Upper lobe of left lung (tissue), 4 donors: ENCODE results near the gene NR2C2AP.

Experiments used
- CTCF ChIP-seq, 6 experiments: fragments of 450-650 bp in 4 of 6; fragments of 200-600 bp in 2 of 6; sonication (generic) in 2 of 6; IDR thresholded peaks; one replicate each; pipeline ENCODE4 v1.5.1; 2016 to 2019; ENCODE audit warnings: antibody characterized with exemption in 6 of 6
- EP300 ChIP-seq, 4 donors: sonication (generic); formaldehyde crosslinking; IDR thresholded peaks; one replicate each; pipeline ENCODE4 v1.5.1; 2017; ENCODE audit warnings: antibody characterized with exemption in 4 of 4, control low read depth in 2 of 4
- POLR2A ChIP-seq, 4 donors: fragments of 450-650 bp; IDR thresholded peaks; one replicate each; pipeline ENCODE4 v1.5.1; 2016 to 2017; ENCODE audit warnings: antibody characterized with exemption in 4 of 4, mild to moderate bottlenecking in 2 of 4

- no peak for TF ChIP-seq POLR2A (IDR thresholded peaks at IDR 0.05)
- TF ChIP-seq CTCF (IDR thresholded peaks at IDR 0.05) = no peak
- no peak for TF ChIP-seq EP300 (IDR thresholded peaks at IDR 0.05)
Measured at GRCh38 chr19:19229701-19230100, 26.5 kb upstream of the NR2C2AP start.
